ENCODE results near the gene B3GNT3. TPM values are rescaled to one million over a fixed set of nuclear protein-coding genes. Genes with fewer than 3 reads are reported as not detected.

The B3GNT3 gene
- total and polyA plus RNA-seq, 2 of the 8 experiments (the other 6 are each of a cell fraction or from before 2014, with no cell fraction given) = 1.5 TPM

GRCh38 chr19:17764348-17764747 is 30.6 kb upstream of the B3GNT3 start (continued):
- no peak for TF ChIP-seq CTCF (IDR thresholded peaks at IDR 0.05; ENCODE audit: control extremely low read depth in 1 of 3, insufficient read depth in 1 of 3, low read depth in 1 of 3, low read length in 3 of 3)
- no peak for TF ChIP-seq CTBP2 (IDR thresholded peaks at IDR 0.05; ENCODE audit: borderline replicate concordance, insufficient read depth, insufficient read length, low read length)
